ENCODE data around the gene MSRB1.

Gene MSRB1

GRCh38 chr16:1895068-1895467 is 47.9 kb downstream of the MSRB1 start:
- DNase-seq (no peak), ATAC-seq (ENCODE audit: insufficient read depth, low read depth) (no peak)
- no peak overlapping the region for H3K27ac ChIP-seq (ENCODE audit: low read length)
- no peaks in the 10 kb centered on the region for H3K79me2 ChIP-seq (ENCODE audit: insufficient read depth, low read length)
- no peaks in the 10 kb centered on the region for H3K4me1 ChIP-seq (ENCODE audit: insufficient read depth, low read length)
- H3K27me3 ChIP-seq (ENCODE audit: insufficient read depth, low read length, poor library complexity) = no peaks in the 10 kb centered on the region
- TF ChIP-seq EZH2 (IDR thresholded peaks at IDR 0.05; ENCODE audit: borderline replicate concordance, low read depth, low read length, severe bottlenecking) (no peak), CTCF (IDR thresholded peaks at IDR 0.05; ENCODE audit: borderline replicate concordance, extremely low read depth, low read length, poor library complexity, severe bottlenecking) (no peak)
- H4K20me1 ChIP-seq (ENCODE audit: insufficient read depth, low read length) = no peaks in the 10 kb centered on the region
- H3K4me2 ChIP-seq (ENCODE audit: insufficient read depth, low read length) = no peak overlapping the region
- no peaks in the 10 kb centered on the region for H3K36me3 ChIP-seq (ENCODE audit: insufficient read depth, low read length)
- no peak overlapping the region for H2AFZ ChIP-seq (ENCODE audit: low read depth, low read length)
- no peak overlapping the region for H3K9ac ChIP-seq (ENCODE audit: low read depth, low read length)
- H3K9me3 ChIP-seq (ENCODE audit: insufficient read depth, low read length, severe bottlenecking) = no peaks in the 10 kb centered on the region
- H3K4me3 ChIP-seq (ENCODE audit: low read depth in 1 of 2, low read length in 2 of 2) = no peak overlapping the region

- no peak overlapping the region for H3K4me3 ChIP-seq (ENCODE audit: low read depth in 1 of 2, low read length in 2 of 2)
- no peaks in the 10 kb centered on the region for H3K9me3 ChIP-seq (ENCODE audit: insufficient read depth, low read length, severe bottlenecking)
- no peak overlapping the region for H2AFZ ChIP-seq (ENCODE audit: low read depth, low read length)
- no peaks in the 10 kb centered on the region for H3K4me1 ChIP-seq (ENCODE audit: insufficient read depth, low read length)
- DNase-seq (no peak), ATAC-seq (ENCODE audit: insufficient read depth, low read depth) (no peak)
- no peaks in the 10 kb centered on the region for H4K20me1 ChIP-seq (ENCODE audit: insufficient read depth, low read length)
- H3K79me2 ChIP-seq (ENCODE audit: insufficient read depth, low read length) = no peaks in the 10 kb centered on the region
- H3K36me3 ChIP-seq (ENCODE audit: insufficient read depth, low read length) = no peaks in the 10 kb centered on the region
- H3K27me3 ChIP-seq (ENCODE audit: insufficient read depth, low read length, poor library complexity) = peaks cover 3% of the 10 kb centered on the region
- TF ChIP-seq EZH2 (IDR thresholded peaks at IDR 0.05; ENCODE audit: borderline replicate concordance, low read depth, low read length, severe bottlenecking) (no peak), CTCF (IDR thresholded peaks at IDR 0.05; ENCODE audit: borderline replicate concordance, extremely low read depth, low read length, poor library complexity, severe bottlenecking) (no peak)
- H3K4me2 ChIP-seq (ENCODE audit: insufficient read depth, low read length) = no peak overlapping the region
- H3K27ac ChIP-seq (ENCODE audit: low read length) = no peak overlapping the region
- H3K9ac ChIP-seq (ENCODE audit: low read depth, low read length) = no peak overlapping the region
Observed at GRCh38 chr16:1890708-1891050, 52.3 kb downstream of the MSRB1 start.

- no peak overlapping the region for H3K9ac ChIP-seq (ENCODE audit: low read depth, low read length)
- no peak overlapping the region for H3K4me2 ChIP-seq (ENCODE audit: insufficient read depth, low read length)
Observed at GRCh38 chr16:1890024-1890707, 52.8 kb downstream of the MSRB1 start.

More at GRCh38 chr16:1890024-1890707, 52.8 kb downstream of the MSRB1 start:
- ATAC-seq (ENCODE audit: insufficient read depth, low read depth) (no peak), DNase-seq (no peak)
- Histone ChIP-seq H3K4me3 (ENCODE audit: low read depth in 1 of 2, low read length in 2 of 2) (no peak overlapping the region), H3K79me2 (ENCODE audit: insufficient read depth, low read length) (no peaks in the 10 kb centered on the region), H3K4me1 (ENCODE audit: insufficient read depth, low read length) (no peaks in the 10 kb centered on the region), H3K36me3 (ENCODE audit: insufficient read depth, low read length) (no peaks in the 10 kb centered on the region), H3K9me3 (ENCODE audit: insufficient read depth, low read length, severe bottlenecking) (no peaks in the 10 kb centered on the region), H3K27ac (ENCODE audit: low read length) (no peak overlapping the region), H4K20me1 (ENCODE audit: insufficient read depth, low read length) (no peaks in the 10 kb centered on the region), H3K27me3 (ENCODE audit: insufficient read depth, low read length, poor library complexity) (peaks cover 3% of the 10 kb centered on the region), H2AFZ (ENCODE audit: low read depth, low read length) (no peak overlapping the region)
- TF ChIP-seq EZH2 (IDR thresholded peaks at IDR 0.05; ENCODE audit: borderline replicate concordance, low read depth, low read length, severe bottlenecking) (no peak), CTCF (IDR thresholded peaks at IDR 0.05; ENCODE audit: borderline replicate concordance, extremely low read depth, low read length, poor library complexity, severe bottlenecking) (no peak)
